Skin of body (tissue), 2 donors: Measurements from ENCODE around the gene EXOC6. TPM values are rescaled to one million over a fixed set of nuclear protein-coding genes. Genes with fewer than 3 reads are reported as not detected.
"Not testable (repeated sequence)": the region's sequence is repeated elsewhere in the genome, so short reads cannot be mapped to it uniquely, and the experiment has no call there.

Experiments
- DNase-seq: peaks from one replicate; lab custom pipeline; 2025; lab: John Stamatoyannopoulos, UW
- total RNA-seq: library from RNA; depleted of rRNA; stranded (reverse); fragments of >200 nt; gene quantifications from one replicate; pipeline ENCODE4 v1.2.3, GENCODE V29; 2014

EXOC6 gene
- total RNA-seq, 1 donor from 2014 or later = 21.9 TPM

DNA sequence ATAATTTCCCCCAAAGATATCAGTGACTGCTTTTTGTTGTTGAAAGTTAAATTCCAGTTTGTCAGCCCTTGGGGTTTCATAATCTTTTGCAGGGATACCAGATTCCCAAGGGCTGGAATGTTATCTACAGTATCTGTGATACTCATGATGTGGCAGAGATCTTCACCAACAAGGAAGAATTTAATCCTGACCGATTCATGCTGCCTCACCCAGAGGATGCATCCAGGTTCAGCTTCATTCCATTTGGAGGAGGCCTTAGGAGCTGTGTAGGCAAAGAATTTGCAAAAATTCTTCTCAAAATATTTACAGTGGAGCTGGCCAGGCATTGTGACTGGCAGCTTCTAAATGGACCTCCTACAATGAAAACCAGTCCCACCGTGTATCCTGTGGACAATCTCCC is 228.6 kb downstream of the EXOC6 start:
- no peak for DNase-seq

- DNase-seq = no peak
Observed at GRCh38 chr10:93077860-93078337, 229.6 kb downstream of the EXOC6 start.

GRCh38 chr10:93079663-93080349 is 231.5 kb downstream of the EXOC6 start:
- DNase-seq = no peak

DNA sequence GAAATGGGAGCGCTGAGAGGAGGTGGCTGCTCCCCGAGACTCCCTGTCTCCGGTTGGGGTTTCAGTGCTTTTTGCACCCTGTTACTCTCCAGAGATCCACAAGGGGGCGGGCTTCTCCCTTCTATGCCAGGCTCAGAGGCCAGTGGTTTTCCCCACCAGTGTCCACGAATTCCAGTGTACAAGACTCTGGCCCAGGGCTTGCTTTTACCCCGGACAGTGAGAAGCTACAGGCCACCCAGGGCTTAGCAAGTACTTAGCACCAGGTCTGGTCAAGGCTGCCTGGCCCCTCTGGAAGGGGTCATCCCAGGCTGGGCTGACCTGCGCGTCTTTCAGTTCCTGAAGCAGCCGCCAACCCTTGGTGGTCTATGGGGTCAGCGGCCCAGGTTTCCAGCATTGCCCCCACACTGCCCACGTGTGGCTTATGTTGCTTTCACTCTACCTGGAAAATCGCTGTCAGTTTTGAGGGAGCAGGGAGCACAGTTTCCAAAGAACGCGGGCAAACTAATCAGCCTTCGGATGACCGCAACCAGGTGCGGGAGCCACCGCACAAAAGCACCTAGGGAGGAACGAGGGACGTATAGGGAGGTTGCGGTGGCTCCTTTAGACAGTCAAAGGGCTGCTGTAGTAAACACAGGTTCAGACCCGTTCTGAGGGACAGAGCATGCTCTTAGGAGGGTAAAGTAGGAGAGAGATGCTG is 232.2 kb downstream of the EXOC6 start:
- no peak for DNase-seq

DNA sequence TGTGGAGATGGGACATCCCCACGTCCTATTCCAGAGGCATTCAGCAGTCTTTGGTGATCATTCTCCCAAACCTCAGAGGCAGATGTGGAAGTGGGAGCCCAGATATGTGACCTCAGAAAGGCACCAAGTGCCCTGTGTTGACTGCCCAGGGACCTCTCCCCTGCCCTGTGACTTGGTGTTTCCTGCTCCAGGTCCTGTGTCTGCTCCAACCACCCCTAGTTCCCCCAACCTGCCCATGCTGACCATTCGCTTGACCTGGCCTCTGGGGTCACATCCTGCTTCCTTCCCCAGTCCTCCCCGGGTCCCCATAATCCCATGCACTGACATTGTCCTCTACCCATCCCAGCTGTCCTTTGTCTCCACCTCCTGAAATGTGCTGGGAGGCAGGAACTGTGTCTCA is 233.0 kb downstream of the EXOC6 start:
- no peak for DNase-seq

GRCh38 chr10:93081834-93082233 is 233.5 kb downstream of the EXOC6 start:
- DNase-seq = no peak

DNA sequence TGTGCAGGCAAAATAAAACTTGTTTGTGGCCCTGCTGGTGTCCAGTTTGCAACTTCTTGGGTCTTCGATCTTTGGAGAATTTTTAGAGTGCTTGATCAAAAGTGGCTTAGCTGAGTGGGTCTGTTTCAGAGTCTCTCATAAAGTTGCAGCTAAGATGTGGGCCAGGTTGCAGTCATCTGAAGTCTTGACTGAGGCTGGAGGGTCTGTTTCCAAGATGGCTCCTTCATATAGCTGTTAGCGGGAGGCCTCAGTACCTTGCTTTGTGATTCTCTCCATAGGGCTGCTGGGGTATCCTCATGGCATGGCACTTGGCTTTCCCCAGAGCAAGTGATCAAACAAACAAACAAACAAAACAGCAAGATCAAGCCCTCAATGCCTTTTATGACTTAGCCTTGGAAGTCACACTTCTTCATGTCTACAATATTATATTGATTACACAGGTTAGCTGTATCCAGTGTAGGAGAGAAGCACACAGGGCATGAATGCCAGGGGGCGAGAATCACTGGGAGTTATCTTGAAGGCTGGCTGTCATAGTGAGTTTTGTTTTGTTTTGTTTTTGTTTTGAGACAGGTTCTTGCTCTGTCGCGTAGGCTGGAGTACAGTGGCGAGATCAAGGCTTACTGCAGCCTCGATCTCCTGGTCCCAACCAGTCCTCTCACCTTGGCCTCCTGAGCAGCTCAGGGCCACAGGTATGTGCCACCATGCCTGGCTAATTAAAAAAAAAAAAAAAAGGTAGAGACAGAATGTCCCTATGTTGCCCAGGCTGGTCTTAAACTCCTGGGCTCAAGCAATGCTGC is 235.6 kb downstream of the EXOC6 start:
- no peak for DNase-seq

DNA sequence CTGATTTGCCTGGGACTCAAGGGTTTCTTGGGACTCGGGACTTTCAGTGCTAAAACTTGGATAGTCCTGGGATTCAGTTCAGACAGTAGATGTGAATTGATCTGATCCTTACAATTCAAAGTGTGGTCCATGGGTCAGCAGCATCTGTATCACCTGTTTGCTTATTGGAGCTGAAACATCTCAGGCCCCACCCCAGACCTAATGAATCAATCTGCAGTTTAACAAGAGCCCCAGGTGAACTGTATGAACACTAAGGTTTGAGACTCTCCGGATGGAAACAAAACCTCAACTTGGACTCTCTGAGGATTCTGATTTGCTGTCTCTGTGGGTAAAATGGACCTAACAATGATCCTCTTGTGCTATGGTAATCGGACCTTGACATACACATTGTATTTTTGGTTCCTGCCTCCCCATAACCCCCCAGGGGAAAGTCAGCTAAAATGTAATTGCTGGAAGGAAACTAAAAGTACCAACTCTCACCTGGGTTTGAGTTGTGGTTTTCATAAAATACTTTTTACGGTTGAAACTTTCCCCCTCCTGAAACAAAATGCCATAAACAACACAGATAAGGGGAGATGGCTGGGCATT is 237.0 kb downstream of the EXOC6 start:
- DNase-seq = no peak

GRCh38 chr10:93086289-93086688 is 238.0 kb downstream of the EXOC6 start:
- DNase-seq = no peak

GRCh38 chr10:93087846-93088245 is 239.5 kb downstream of the EXOC6 start:
- DNase-seq = no peak

GRCh38 chr10:93088466-93088865 is 240.1 kb downstream of the EXOC6 start:
- DNase-seq = no peak

GRCh38 chr10:93090619-93091018 is 242.3 kb downstream of the EXOC6 start:
- DNase-seq = no peak

DNA sequence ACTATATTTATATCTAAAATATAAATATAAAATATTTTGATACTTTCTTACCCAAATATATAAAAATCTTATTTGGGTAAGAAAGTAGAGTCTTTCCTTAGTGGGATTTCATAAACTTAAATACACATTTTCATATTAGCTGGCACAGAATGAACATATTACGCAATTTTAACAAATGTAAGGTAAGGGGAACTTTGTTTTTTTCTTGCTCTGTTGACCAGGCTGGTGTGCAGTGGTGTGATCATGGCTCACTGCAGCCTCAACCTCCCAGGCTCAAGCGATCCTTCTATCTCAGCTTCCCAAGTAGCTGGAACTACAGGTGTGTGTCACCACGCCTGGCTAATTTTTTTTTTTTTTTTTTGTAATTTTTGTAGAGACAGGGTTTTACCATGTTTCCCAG is 243.6 kb downstream of the EXOC6 start:
- DNase-seq = no peak

DNA sequence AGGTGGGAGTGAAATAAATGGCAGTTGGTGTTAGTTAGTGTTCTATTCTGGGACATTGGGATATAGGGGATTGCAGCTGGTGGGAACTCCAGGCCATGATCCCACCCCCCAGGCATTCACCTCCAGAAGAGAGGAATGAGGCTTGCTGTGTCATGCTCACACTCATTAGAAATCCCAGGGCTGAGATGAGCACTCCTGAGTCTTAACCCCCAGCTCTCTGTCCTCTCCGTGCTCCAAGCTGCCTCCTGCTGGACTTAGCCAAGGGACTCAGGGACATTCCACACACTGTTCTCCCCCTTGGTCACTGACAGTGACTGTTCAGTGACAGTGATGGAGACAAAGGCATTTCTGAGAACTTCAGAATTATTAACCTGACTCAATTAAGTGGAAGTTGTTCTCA is 246.9 kb downstream of the EXOC6 start:
- DNase-seq = no peak

- DNase-seq = no peak
Observed at GRCh38 chr10:93096901-93097300, 248.6 kb downstream of the EXOC6 start.

DNA sequence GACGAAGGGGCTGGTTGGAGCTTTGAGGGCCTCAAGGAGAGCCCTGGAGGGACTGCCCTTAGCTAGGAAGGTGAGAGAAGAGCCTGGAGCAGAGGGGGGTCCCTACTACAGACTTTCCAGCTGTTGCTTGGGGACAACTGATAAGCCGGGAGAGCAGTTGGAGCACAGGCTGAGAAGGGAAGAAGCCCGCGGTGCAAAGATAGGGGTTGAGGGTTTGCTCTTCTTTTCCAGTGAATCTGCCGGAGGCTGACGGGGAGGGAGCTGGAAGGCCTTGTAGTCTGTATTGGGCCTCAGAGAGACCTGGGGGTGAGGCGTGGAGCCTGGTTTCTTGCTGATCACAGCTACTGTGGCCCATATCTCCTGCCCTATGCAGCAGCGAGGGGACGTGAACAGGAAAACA is 249.1 kb downstream of the EXOC6 start:
- no peak for DNase-seq

DNA sequence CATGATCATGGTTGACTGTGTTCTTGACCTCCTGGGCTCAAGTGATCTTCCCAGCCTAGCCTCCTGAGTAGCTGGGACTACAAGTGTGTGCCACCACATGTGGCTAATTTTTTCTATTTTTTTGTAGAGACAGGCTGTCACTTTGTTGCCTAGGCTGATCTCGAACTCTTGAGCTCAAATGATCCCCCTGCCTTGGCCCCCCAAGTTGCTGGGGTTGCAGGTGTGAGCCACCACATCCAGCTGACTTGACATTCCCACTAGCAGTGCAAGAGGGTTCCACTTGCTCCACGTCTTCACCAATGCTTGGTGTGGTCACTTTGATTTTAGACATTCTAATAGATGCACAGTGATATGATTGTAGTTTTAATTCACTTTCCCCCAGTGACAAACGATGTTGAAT is 250.5 kb downstream of the EXOC6 start:
- no peak for DNase-seq

DNA sequence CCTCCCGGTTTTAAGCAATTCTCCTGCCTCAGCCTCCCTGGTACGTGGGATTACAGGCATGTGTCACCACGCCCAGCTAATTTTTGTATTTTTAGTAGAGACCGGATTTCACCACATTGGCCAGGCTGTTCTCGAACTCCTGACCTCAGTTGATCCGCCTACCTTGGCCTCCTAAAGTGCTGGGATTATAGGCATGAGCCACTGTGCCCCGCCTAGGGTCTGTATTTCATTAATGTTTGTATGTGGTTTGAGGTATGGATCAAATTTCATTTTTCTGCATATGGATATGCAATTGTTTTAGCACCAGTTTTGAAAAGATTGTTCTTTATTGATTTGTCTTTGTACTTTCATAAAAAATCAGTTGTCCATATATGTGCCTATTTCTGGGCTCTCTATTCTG is 251.3 kb downstream of the EXOC6 start:
- no peak for DNase-seq

DNA sequence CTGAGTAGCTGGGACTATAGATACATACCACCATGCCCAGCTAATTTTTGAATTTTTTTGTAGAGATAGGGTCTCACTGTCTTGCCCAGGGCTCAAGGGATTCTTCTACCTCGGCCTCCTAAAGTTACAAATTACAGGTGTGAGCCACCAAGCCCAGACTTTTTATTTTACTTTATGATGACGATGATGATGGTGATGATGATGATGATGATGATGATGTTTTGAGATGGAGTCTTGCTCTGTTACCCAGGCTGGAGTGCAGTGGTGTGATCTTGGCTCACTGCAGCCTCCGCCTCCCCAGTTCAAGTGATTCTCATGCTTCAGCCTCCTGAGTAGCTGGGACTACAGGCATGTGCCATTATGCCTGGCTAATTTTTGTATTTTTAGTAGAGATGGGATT is 252.8 kb downstream of the EXOC6 start:
- DNase-seq = not testable (repeated sequence)

- no peak for DNase-seq
Observed at GRCh38 chr10:93103953-93104352, 255.6 kb downstream of the EXOC6 start.

DNA sequence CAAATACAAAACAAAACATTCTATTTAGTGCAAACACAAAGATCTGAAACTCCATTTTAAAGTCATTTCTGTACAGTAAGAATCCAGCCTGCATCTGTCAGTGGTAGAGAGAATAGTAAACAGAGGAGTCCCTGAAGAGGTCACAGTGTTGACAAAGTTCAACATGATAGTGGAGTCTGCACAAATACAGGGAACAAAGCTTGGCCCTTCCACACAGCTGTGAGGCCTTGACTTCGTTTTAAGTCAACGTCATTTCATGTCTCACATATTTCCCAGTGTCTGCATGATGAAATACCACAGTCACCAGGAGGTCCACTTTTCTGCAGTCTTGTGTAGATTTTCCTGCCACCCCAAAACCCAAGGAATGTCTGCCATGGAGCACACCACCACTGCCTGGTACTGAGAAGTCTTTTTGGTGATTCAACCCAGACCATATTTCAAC is 258.3 kb downstream of the EXOC6 start:
- no peak for DNase-seq
